ENCODE measurements around the gene ALCAM. TPM values are rescaled to one million over a fixed set of nuclear protein-coding genes. Genes with fewer than 3 reads are reported as not detected.

Gene ALCAM
- total RNA-seq = 10 to 100 TPM; 18.6 to 43.7 (median 21.2) TPM

DNA sequence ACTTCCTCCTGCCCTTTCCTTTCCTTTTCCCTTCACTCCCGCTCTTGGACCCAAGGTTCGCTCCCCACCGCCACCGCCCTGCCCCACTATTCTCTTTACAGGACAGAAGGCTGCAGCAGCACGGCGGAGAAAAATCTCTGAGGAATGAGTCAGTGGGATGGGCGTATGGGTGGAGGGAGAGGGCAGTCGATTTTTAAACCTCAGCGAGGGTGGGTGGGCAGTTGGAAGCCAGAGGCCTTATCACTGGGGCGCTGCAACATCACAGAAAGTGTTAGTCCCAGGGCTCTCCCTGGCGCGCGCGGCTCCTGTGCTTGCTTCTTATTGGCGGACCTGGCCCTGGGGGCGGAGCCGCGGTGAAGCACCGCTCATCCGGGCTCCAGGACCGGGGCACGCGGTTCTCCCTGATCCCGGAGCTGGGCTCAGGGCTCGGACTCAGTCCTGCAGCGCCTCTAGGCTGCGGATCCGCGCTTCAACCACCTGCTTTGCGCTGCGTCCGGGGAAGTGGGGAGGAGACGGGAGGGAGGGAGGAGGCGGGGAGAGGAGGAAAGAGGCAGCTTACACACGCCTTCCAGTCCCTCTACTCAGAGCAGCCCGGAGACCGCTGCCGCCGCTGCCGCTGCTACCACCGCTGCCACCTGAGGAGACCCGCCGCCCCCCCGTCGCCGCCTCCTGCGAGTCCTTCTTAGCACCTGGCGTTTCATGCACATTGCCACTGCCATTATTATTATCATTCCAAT, at the start of gene ALCAM:
TSS of gene ALCAM (plus strand) at position 584 of the 737 bp plus-strand sequence.
- Histone ChIP-seq H3K4me1 (peaks cover 0 to 24% (median 2%) of the 10 kb centered on the region in 4 donors), H3K36me3 (no peaks in the 10 kb centered on the region), H3K9me3 (no peaks in the 10 kb centered on the region), H3K27ac (peak within 1 kb of the TSS; percentile 80 to 94 (median 84)), H3K4me3 (peak within 1 kb of the TSS; percentile 53 to 76 (median 66)), H3K27me3 (no peaks in the 10 kb centered on the region)
- peak; percentile 91 to 96 (median 96) for DNase-seq
- TF ChIP-seq POLR2A (IDR thresholded peaks at IDR 0.05) = peak; percentile 83 to 89
- TF ChIP-seq, protein P1, sequence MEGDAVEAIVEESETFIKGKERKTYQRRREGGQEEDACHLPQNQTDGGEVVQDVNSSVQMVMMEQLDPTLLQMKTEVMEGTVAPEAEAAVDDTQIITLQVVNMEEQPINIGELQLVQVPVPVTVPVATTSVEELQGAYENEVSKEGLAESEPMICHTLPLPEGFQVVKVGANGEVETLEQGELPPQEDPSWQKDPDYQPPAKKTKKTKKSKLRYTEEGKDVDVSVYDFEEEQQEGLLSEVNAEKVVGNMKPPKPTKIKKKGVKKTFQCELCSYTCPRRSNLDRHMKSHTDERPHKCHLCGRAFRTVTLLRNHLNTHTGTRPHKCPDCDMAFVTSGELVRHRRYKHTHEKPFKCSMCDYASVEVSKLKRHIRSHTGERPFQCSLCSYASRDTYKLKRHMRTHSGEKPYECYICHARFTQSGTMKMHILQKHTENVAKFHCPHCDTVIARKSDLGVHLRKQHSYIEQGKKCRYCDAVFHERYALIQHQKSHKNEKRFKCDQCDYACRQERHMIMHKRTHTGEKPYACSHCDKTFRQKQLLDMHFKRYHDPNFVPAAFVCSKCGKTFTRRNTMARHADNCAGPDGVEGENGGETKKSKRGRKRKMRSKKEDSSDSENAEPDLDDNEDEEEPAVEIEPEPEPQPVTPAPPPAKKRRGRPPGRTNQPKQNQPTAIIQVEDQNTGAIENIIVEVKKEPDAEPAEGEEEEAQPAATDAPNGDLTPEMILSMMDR (IDR thresholded peaks at IDR 0.05) = peak in 4 of 6 experiments; percentile 21 to 81 (median 66)

DNA sequence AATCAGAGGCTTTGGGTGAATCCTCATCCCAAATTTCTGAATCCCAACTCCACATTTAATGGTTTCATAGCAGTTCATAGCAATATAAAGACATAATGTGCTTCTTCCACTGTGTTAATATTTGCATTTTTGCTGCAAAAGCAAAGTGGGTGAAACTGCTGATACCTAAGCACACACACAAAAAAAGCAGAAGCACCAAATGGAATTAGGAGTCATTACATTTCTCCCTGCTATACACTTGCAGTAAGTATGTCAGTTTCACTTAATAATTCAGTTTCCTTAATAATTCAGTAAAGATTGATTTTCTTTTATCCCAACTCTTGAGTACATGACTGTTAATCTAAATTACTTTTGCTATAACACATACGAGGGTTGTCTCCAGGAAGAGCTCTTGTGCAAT, 48.9 kb upstream of the ALCAM start:
- H3K4me3 ChIP-seq = no peak overlapping the region
- no peaks in the 10 kb centered on the region for H3K9me3 ChIP-seq
- no peaks in the 10 kb centered on the region for H3K4me1 ChIP-seq
- H3K27me3 ChIP-seq = no peaks in the 10 kb centered on the region
- no peak overlapping the region for H3K27ac ChIP-seq
- DNase-seq = no peak
- TF ChIP-seq POLR2A (IDR thresholded peaks at IDR 0.05) = no peak
- TF ChIP-seq, protein P1 (IDR thresholded peaks at IDR 0.05) = no peak
- H3K36me3 ChIP-seq = no peaks in the 10 kb centered on the region

GRCh38 chr3:105322570-105323273, 44.0 kb upstream of the ALCAM start:
- Histone ChIP-seq H3K9me3 (no peaks in the 10 kb centered on the region), H3K36me3 (no peaks in the 10 kb centered on the region), H3K4me3 (no peak overlapping the region), H3K4me1 (no peaks in the 10 kb centered on the region), H3K27ac (no peak overlapping the region), H3K27me3 (no peaks in the 10 kb centered on the region)
- no peak for DNase-seq
- TF ChIP-seq, protein P1 (IDR thresholded peaks at IDR 0.05) = no peak
- TF ChIP-seq POLR2A (IDR thresholded peaks at IDR 0.05) = no peak

DNA sequence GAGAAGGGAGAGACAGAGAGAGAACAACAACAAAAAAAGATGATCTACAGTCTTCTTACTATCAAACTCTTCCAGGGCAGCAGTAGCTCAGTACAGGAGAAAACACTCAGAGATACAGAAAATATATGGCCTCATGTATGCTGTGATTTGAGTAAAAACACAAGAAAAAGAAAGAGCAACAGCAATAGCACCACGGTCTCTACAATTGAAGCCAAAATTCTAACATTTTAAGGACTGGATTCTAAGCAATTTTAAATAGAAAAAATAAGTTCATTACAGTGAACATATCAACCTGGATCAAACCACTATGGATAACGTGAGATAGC, 43.5 kb upstream of the ALCAM start:
- H3K36me3 ChIP-seq = no peaks in the 10 kb centered on the region
- H3K4me3 ChIP-seq = no peak overlapping the region
- TF ChIP-seq, protein P1 (IDR thresholded peaks at IDR 0.05) = no peak
- TF ChIP-seq POLR2A (IDR thresholded peaks at IDR 0.05) = no peak
- H3K4me1 ChIP-seq = no peaks in the 10 kb centered on the region
- H3K27ac ChIP-seq = no peak overlapping the region
- DNase-seq = no peak
- H3K27me3 ChIP-seq = no peaks in the 10 kb centered on the region
- no peaks in the 10 kb centered on the region for H3K9me3 ChIP-seq

DNA sequence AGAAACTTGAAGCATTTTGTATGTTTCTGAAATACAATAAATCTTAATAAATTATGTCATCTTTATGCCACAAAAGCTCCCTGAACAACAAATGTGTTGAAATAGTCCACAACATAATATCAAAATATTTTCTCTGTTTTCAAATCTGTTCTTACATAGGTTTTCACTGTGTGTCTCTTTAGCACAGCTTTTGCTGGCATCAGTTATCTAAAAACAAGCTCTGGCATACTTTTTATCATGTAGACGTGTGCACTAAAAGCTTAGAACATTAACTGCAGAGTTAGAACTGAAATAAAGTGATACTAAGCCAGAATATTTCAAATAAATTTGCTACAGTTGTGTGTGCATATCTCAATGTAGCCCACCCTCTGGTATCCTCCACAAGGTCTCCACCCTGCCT, 41.8 kb upstream of the ALCAM start:
- Histone ChIP-seq H3K36me3 (no peaks in the 10 kb centered on the region), H3K27me3 (no peaks in the 10 kb centered on the region), H3K4me1 (no peaks in the 10 kb centered on the region), H3K9me3 (no peaks in the 10 kb centered on the region), H3K4me3 (no peak overlapping the region), H3K27ac (no peak overlapping the region)
- DNase-seq = no peak
- TF ChIP-seq, protein P1 (IDR thresholded peaks at IDR 0.05) = no peak
- no peak for TF ChIP-seq POLR2A (IDR thresholded peaks at IDR 0.05)

Measured in Peyer's patch (tissue), 4 donors.